ENCODE data around the gene CTCFL.
"Not testable (repeated sequence)": the region's sequence is repeated elsewhere in the genome, so short reads cannot be mapped to it uniquely, and the experiment has no call there.

The CTCFL gene

GRCh38 chr20:57514273-57514751, 10.6 kb downstream of the CTCFL start:
- H3K4me3 ChIP-seq (ENCODE audit: control insufficient read depth in 1 of 7, extremely low read depth in 1 of 7, insufficient read depth in 4 of 7, low read depth in 2 of 7, low read length in 6 of 7) = no peak overlapping the region
- H3K4me1 ChIP-seq (ENCODE audit: control extremely low read depth in 1 of 4, control insufficient read depth in 4 of 4, insufficient read depth in 4 of 4, low read length in 3 of 4) = no peaks in the 10 kb centered on the region
- H3K27me3 ChIP-seq (replicated peaks in 2 of 5; ENCODE audit: control insufficient read depth in 4 of 5, insufficient read depth in 5 of 5, low read length in 4 of 5) = peaks cover 0 to 8% (median 0%) of the 10 kb centered on the region in 5 experiments
- peak; percentile 56 to 75 (median 68) for DNase-seq
- H3K27ac ChIP-seq (ENCODE audit: insufficient read depth in 1 of 2, low read depth in 1 of 2, low read length in 2 of 2, poor library complexity in 1 of 2, severe bottlenecking in 2 of 2) = no peak overlapping the region
- POLR2A ChIA-PET = no interaction called here
- CTCF ChIA-PET = interaction anchor here (0.9 to 5.2 kb wide), 4 partner anchors 18 to 695 kb away, joined by 3 to 32 read pairs (median 17); no protein-coding TSS in a partner anchor
- 45% methylated on average over 17 of the region's 17 CpGs for WGBS (ENCODE audit: insufficient coverage)
- no peaks in the 10 kb centered on the region for H3K36me3 ChIP-seq (ENCODE audit: control insufficient read depth in 4 of 4, insufficient read depth in 4 of 4, low read length in 3 of 4)
- no peaks in the 10 kb centered on the region for H3K9me3 ChIP-seq (ENCODE audit: control extremely low read depth in 1 of 5, control insufficient read depth in 4 of 5, insufficient read depth in 2 of 5, low read depth in 1 of 5, low read length in 4 of 5)

- Histone ChIP-seq H3K4me3 (ENCODE audit: control insufficient read depth in 1 of 7, extremely low read depth in 1 of 7, insufficient read depth in 4 of 7, low read depth in 2 of 7, low read length in 6 of 7) (no peak overlapping the region), H3K27me3 (replicated peaks in 2 of 5; ENCODE audit: control insufficient read depth in 4 of 5, insufficient read depth in 5 of 5, low read length in 4 of 5) (peaks cover 0 to 8% (median 0%) of the 10 kb centered on the region in 5 experiments), H3K27ac (ENCODE audit: insufficient read depth in 1 of 2, low read depth in 1 of 2, low read length in 2 of 2, poor library complexity in 1 of 2, severe bottlenecking in 2 of 2) (no peak overlapping the region), H3K36me3 (ENCODE audit: control insufficient read depth in 4 of 4, insufficient read depth in 4 of 4, low read length in 3 of 4) (no peaks in the 10 kb centered on the region), H3K4me1 (ENCODE audit: control extremely low read depth in 1 of 4, control insufficient read depth in 4 of 4, insufficient read depth in 4 of 4, low read length in 3 of 4) (no peaks in the 10 kb centered on the region), H3K9me3 (ENCODE audit: control extremely low read depth in 1 of 5, control insufficient read depth in 4 of 5, insufficient read depth in 2 of 5, low read depth in 1 of 5, low read length in 4 of 5) (no peaks in the 10 kb centered on the region)
- ChIA-PET CTCF (interaction anchor here (0.6 to 2.7 kb wide), 6 partner anchors 11 to 696 kb away, joined by 3 to 7 read pairs (median 3); no protein-coding TSS in a partner anchor), POLR2A (no interaction called here)
- no CpG with 5 or more reads among the region's 1 CpG for WGBS (ENCODE audit: insufficient coverage)
- DNase-seq = peak in 2 of 3 donors; percentile 22 to 41
Observed at GRCh38 chr20:57513199-57513598, 11.7 kb downstream of the CTCFL start.

- Histone ChIP-seq H3K36me3 (ENCODE audit: control insufficient read depth in 4 of 4, insufficient read depth in 4 of 4, low read length in 3 of 4) (no peaks in the 10 kb centered on the region), H3K4me1 (ENCODE audit: control extremely low read depth in 1 of 4, control insufficient read depth in 4 of 4, insufficient read depth in 4 of 4, low read length in 3 of 4) (no peaks in the 10 kb centered on the region), H3K4me3 (ENCODE audit: control insufficient read depth in 1 of 7, extremely low read depth in 1 of 7, insufficient read depth in 4 of 7, low read depth in 2 of 7, low read length in 6 of 7) (no peak overlapping the region), H3K27ac (ENCODE audit: insufficient read depth in 1 of 2, low read depth in 1 of 2, low read length in 2 of 2, poor library complexity in 1 of 2, severe bottlenecking in 2 of 2) (no peak overlapping the region), H3K27me3 (replicated peaks in 2 of 5; ENCODE audit: control insufficient read depth in 4 of 5, insufficient read depth in 5 of 5, low read length in 4 of 5) (peaks cover 0 to 12% (median 3%) of the 10 kb centered on the region in 5 experiments), H3K9me3 (ENCODE audit: control extremely low read depth in 1 of 5, control insufficient read depth in 4 of 5, insufficient read depth in 2 of 5, low read depth in 1 of 5, low read length in 4 of 5) (no peaks in the 10 kb centered on the region)
- WGBS (ENCODE audit: insufficient coverage) = 88% methylated on average over 3 of the region's 5 CpGs
- DNase-seq = no peak
- ChIA-PET POLR2A (no interaction called here), CTCF (interaction anchor here (0.6 to 2.7 kb wide), 6 partner anchors 10 to 698 kb away, joined by 3 to 7 read pairs (median 4); no protein-coding TSS in a partner anchor)
Observed at GRCh38 chr20:57512432-57512831, 12.5 kb downstream of the CTCFL start.

GRCh38 chr20:57511709-57512108, 13.2 kb downstream of the CTCFL start:
- H3K27ac ChIP-seq (ENCODE audit: insufficient read depth in 1 of 2, low read depth in 1 of 2, low read length in 2 of 2, poor library complexity in 1 of 2, severe bottlenecking in 2 of 2); DNase-seq; H3K36me3 ChIP-seq (ENCODE audit: control insufficient read depth in 4 of 4, insufficient read depth in 4 of 4, low read length in 3 of 4); POLR2A ChIA-PET; H3K4me1 ChIP-seq (ENCODE audit: control extremely low read depth in 1 of 4, control insufficient read depth in 4 of 4, insufficient read depth in 4 of 4, low read length in 3 of 4); H3K9me3 ChIP-seq (ENCODE audit: control extremely low read depth in 1 of 5, control insufficient read depth in 4 of 5, insufficient read depth in 2 of 5, low read depth in 1 of 5, low read length in 4 of 5); H3K4me3 ChIP-seq (ENCODE audit: control insufficient read depth in 1 of 7, extremely low read depth in 1 of 7, insufficient read depth in 4 of 7, low read depth in 2 of 7, low read length in 6 of 7): not testable (repeated sequence)
- 100% methylated on average over 2 of the region's 7 CpGs for WGBS (ENCODE audit: insufficient coverage)
- peaks cover 0 to 12% (median 4%) of the 10 kb centered on the region in 5 experiments for H3K27me3 ChIP-seq (replicated peaks in 2 of 5; ENCODE audit: control insufficient read depth in 4 of 5, insufficient read depth in 5 of 5, low read length in 4 of 5)
- CTCF ChIA-PET = interaction anchor here (0.7 to 2.7 kb wide), 5 partner anchors 9 to 699 kb away, joined by 3 to 7 read pairs (median 4); no protein-coding TSS in a partner anchor

- Histone ChIP-seq H3K27ac (ENCODE audit: insufficient read depth in 1 of 2, low read depth in 1 of 2, low read length in 2 of 2, poor library complexity in 1 of 2, severe bottlenecking in 2 of 2) (no peak overlapping the region), H3K27me3 (replicated peaks in 2 of 5; ENCODE audit: control insufficient read depth in 4 of 5, insufficient read depth in 5 of 5, low read length in 4 of 5) (peaks cover 0 to 11% (median 5%) of the 10 kb centered on the region in 5 experiments), H3K36me3 (ENCODE audit: control insufficient read depth in 4 of 4, insufficient read depth in 4 of 4, low read length in 3 of 4) (no peaks in the 10 kb centered on the region), H3K4me1 (ENCODE audit: control extremely low read depth in 1 of 4, control insufficient read depth in 4 of 4, insufficient read depth in 4 of 4, low read length in 3 of 4) (no peaks in the 10 kb centered on the region), H3K4me3 (ENCODE audit: control insufficient read depth in 1 of 7, extremely low read depth in 1 of 7, insufficient read depth in 4 of 7, low read depth in 2 of 7, low read length in 6 of 7) (no peak overlapping the region), H3K9me3 (ENCODE audit: control extremely low read depth in 1 of 5, control insufficient read depth in 4 of 5, insufficient read depth in 2 of 5, low read depth in 1 of 5, low read length in 4 of 5) (no peaks in the 10 kb centered on the region)
- CTCF ChIA-PET = interaction anchor here (0.8 to 2.2 kb wide), 8 partner anchors 11 to 701 kb away, joined by 3 to 9 read pairs (median 4); no protein-coding TSS in a partner anchor
- peak in 1 of 3 donors; percentile 21 for DNase-seq
- WGBS (ENCODE audit: insufficient coverage) = 57% methylated on average over 1 of the region's 5 CpGs
- POLR2A ChIA-PET = no interaction called here
Observed at GRCh38 chr20:57509665-57510237, 15.2 kb downstream of the CTCFL start.

- H3K9me3 ChIP-seq (ENCODE audit: control extremely low read depth in 1 of 5, control insufficient read depth in 4 of 5, insufficient read depth in 2 of 5, low read depth in 1 of 5, low read length in 4 of 5) = no peaks in the 10 kb centered on the region
- H3K27me3 ChIP-seq (replicated peaks in 2 of 5; ENCODE audit: control insufficient read depth in 4 of 5, insufficient read depth in 5 of 5, low read length in 4 of 5) = peaks cover under 1 to 11% (median 7%) of the 10 kb centered on the region in 5 experiments
- POLR2A ChIA-PET = no interaction called here
- no peak for DNase-seq
- H3K4me1 ChIP-seq (ENCODE audit: control extremely low read depth in 1 of 4, control insufficient read depth in 4 of 4, insufficient read depth in 4 of 4, low read length in 3 of 4) = no peaks in the 10 kb centered on the region
- CTCF ChIA-PET = interaction anchor here (0.8 to 2.2 kb wide), 6 partner anchors 8 to 127 kb away, joined by 3 to 9 read pairs (median 4); no protein-coding TSS in a partner anchor
- no peaks in the 10 kb centered on the region for H3K36me3 ChIP-seq (ENCODE audit: control insufficient read depth in 4 of 4, insufficient read depth in 4 of 4, low read length in 3 of 4)
- H3K27ac ChIP-seq (ENCODE audit: insufficient read depth in 1 of 2, low read depth in 1 of 2, low read length in 2 of 2, poor library complexity in 1 of 2, severe bottlenecking in 2 of 2) = no peak overlapping the region
- no peak overlapping the region for H3K4me3 ChIP-seq (ENCODE audit: control insufficient read depth in 1 of 7, extremely low read depth in 1 of 7, insufficient read depth in 4 of 7, low read depth in 2 of 7, low read length in 6 of 7)
- 82% methylated on average over 5 of the region's 5 CpGs for WGBS (ENCODE audit: insufficient coverage)
Observed at GRCh38 chr20:57508831-57509230, 16.1 kb downstream of the CTCFL start.

GRCh38 chr20:57508381-57508780, 16.6 kb downstream of the CTCFL start:
- ChIA-PET POLR2A (no interaction called here), CTCF (interaction anchor here (0.8 to 2.2 kb wide), 8 partner anchors 8 to 711 kb away, joined by 3 to 9 read pairs (median 4); no protein-coding TSS in a partner anchor)
- H3K4me3 ChIP-seq (ENCODE audit: control insufficient read depth in 1 of 7, extremely low read depth in 1 of 7, insufficient read depth in 4 of 7, low read depth in 2 of 7, low read length in 6 of 7) = no peak overlapping the region
- peaks cover 5 to 13% (median 9%) of the 10 kb centered on the region in 5 experiments for H3K27me3 ChIP-seq (replicated peaks in 2 of 5; ENCODE audit: control insufficient read depth in 4 of 5, insufficient read depth in 5 of 5, low read length in 4 of 5)
- no peaks in the 10 kb centered on the region for H3K9me3 ChIP-seq (ENCODE audit: control extremely low read depth in 1 of 5, control insufficient read depth in 4 of 5, insufficient read depth in 2 of 5, low read depth in 1 of 5, low read length in 4 of 5)
- WGBS (ENCODE audit: insufficient coverage) = 58% methylated on average over 6 of the region's 8 CpGs
- no peak for DNase-seq
- H3K4me1 ChIP-seq (ENCODE audit: control extremely low read depth in 1 of 4, control insufficient read depth in 4 of 4, insufficient read depth in 4 of 4, low read length in 3 of 4) = peaks cover 0 to 3% (median 0%) of the 10 kb centered on the region in 4 experiments
- H3K27ac ChIP-seq (ENCODE audit: insufficient read depth in 1 of 2, low read depth in 1 of 2, low read length in 2 of 2, poor library complexity in 1 of 2, severe bottlenecking in 2 of 2) = no peak overlapping the region
- no peaks in the 10 kb centered on the region for H3K36me3 ChIP-seq (ENCODE audit: control insufficient read depth in 4 of 4, insufficient read depth in 4 of 4, low read length in 3 of 4)
